IMR-90 (cell line): ENCODE results near the gene DCUN1D1. TPM values are rescaled to one million over a fixed set of nuclear protein-coding genes. Genes with fewer than 3 reads are reported as not detected.

Experiments used
- ATAC-seq: fragments of 200-7000 bp; cut with Tn5 transposase; 2 replicates; pipeline ENCODE4 v1.9.1; 2020; ENCODE audit warnings: low read depth, mild to moderate bottlenecking, moderate library complexity
- BruUV-seq: library from RNA; stranded (reverse); fragments of 400-500 nt; replicated peaks from 2 replicates; lab custom pipeline; 2021; lab: Mats Ljungman, UMichigan
- CTCF ChIA-PET: fragments of 300-600 bp; formaldehyde crosslinking; extraction: SDS; loops from one replicate; lab custom pipeline; 2021; ENCODE audit warnings: antibody characterized with exemption; lab: Yijun Ruan, JAX
- POLR2A ChIA-PET: fragments of 300-600 bp; sonication (Branson Sonifier 250); formaldehyde crosslinking; loops from one replicate; lab custom pipeline; 2022; ENCODE audit warnings: antibody characterized with exemption; ENCODE audit not compliant: unreplicated experiment; lab: Charles Lee
- DNase-seq: peaks from one replicate; pipeline ENCODE4 v3.0.0; 2013
- H2AFZ ChIP-seq: replicated peaks from 2 replicates; pipeline ENCODE3; 2013; ENCODE audit warnings: low read length, mild to moderate bottlenecking; ENCODE audit not compliant: poor library complexity
- H2AK5ac ChIP-seq: 2 replicates; pipeline ENCODE4 v1.6.1; 2013; ENCODE audit warnings: low read depth, low read length, inconsistent platforms
- H2AK9ac ChIP-seq: replicated peaks from 2 replicates; pipeline ENCODE3; 2013; ENCODE audit warnings: mild to moderate bottlenecking, low read depth, low read length, moderate library complexity; ENCODE audit not compliant: poor library complexity
- H2BK120ac ChIP-seq: 2 replicates; pipeline ENCODE4 v1.6.1; 2013; ENCODE audit warnings: low read depth, low read length, inconsistent platforms
- H2BK15ac ChIP-seq: 3 replicates; pipeline ENCODE4 v1.6.1; 2013; ENCODE audit warnings: low read depth, low read length, inconsistent platforms
- H2BK20ac ChIP-seq: 2 replicates; pipeline ENCODE4 v1.6.1; 2013; ENCODE audit warnings: low read depth, mild to moderate bottlenecking, inconsistent platforms, low read length, moderate library complexity
- H2BK5ac ChIP-seq: 2 replicates; pipeline ENCODE4 v1.6.1; 2013; ENCODE audit warnings: mild to moderate bottlenecking, low read depth, low read length, inconsistent platforms; ENCODE audit not compliant: poor library complexity, severe bottlenecking
- H3K14ac ChIP-seq: replicated peaks from 2 replicates; pipeline ENCODE4 v1.6.1; 2013; ENCODE audit warnings: low read depth, low read length, inconsistent platforms
- H3K18ac ChIP-seq: 2 replicates; pipeline ENCODE4 v1.6.1; 2013; ENCODE audit warnings: low read depth, low read length, control low read depth
- H3K23ac ChIP-seq: 2 replicates; pipeline ENCODE4 v1.6.1; 2013; ENCODE audit warnings: low read depth, low read length, inconsistent platforms
- H3K27ac ChIP-seq: 2 replicates; pipeline ENCODE4 v1.5.1; 2013; ENCODE audit warnings: mild to moderate bottlenecking, control low read depth, low read length; ENCODE audit not compliant: insufficient read depth
- H3K27me3 ChIP-seq: 2 replicates; pipeline ENCODE4 v1.6.1; 2013; ENCODE audit warnings: low read length; ENCODE audit not compliant: control insufficient read depth, insufficient read depth
- H3K36me3 ChIP-seq: 2 replicates; pipeline ENCODE4 v1.6.1; 2013; ENCODE audit warnings: low read length, mixed read lengths; ENCODE audit not compliant: control insufficient read depth, insufficient read depth
- H3K4ac ChIP-seq: 2 replicates; pipeline ENCODE4 v1.6.1; 2013; ENCODE audit warnings: low read depth, low read length, inconsistent platforms
- H3K4me1 ChIP-seq: 2 replicates; pipeline ENCODE4 v1.6.1; 2013; ENCODE audit warnings: low read length, mixed read lengths; ENCODE audit not compliant: control insufficient read depth, insufficient read depth
- H3K4me2 ChIP-seq: 2 replicates; pipeline ENCODE4 v1.6.1; 2013; ENCODE audit warnings: low read depth, mild to moderate bottlenecking, control low read depth, low read length, moderate library complexity
- H3K4me3 ChIP-seq: 2 replicates; pipeline ENCODE4 v1.5.1; 2013; ENCODE audit warnings: low read depth, mild to moderate bottlenecking, control low read depth, low read length, moderate library complexity; ENCODE audit not compliant: insufficient read depth
- H3K56ac ChIP-seq: 2 replicates; pipeline ENCODE4 v1.6.1; 2013; ENCODE audit warnings: low read length, inconsistent platforms; ENCODE audit not compliant: insufficient read depth; ENCODE audit errors: extremely low read depth
- H3K79me1 ChIP-seq, 2 experiments: 2 replicates each; pipeline ENCODE4 v1.6.1; 2013; ENCODE audit warnings: low read length in 2 of 2, inconsistent platforms in 1 of 2, low read depth in 1 of 2
- H3K9ac ChIP-seq: 2 replicates; pipeline ENCODE4 v1.6.1; 2013; ENCODE audit warnings: low read depth, low read length, control low read depth
- H3K9me1 ChIP-seq: 2 replicates; pipeline ENCODE4 v1.6.1; 2013; ENCODE audit warnings: low read length, inconsistent platforms; ENCODE audit not compliant: insufficient read depth
- H3K9me3 ChIP-seq: 2 replicates; pipeline ENCODE4 v1.6.1; 2013; ENCODE audit warnings: low read length; ENCODE audit not compliant: control insufficient read depth, insufficient read depth
- H4K20me1 ChIP-seq: 2 replicates; pipeline ENCODE4 v1.6.1; 2013; ENCODE audit warnings: low read length, inconsistent platforms; ENCODE audit not compliant: insufficient read depth
- H4K5ac ChIP-seq: 2 replicates; pipeline ENCODE4 v1.6.1; 2013; ENCODE audit warnings: mild to moderate bottlenecking, low read depth, low read length, control low read depth
- H4K8ac ChIP-seq, 2 experiments: 2 replicates each; pipeline ENCODE4 v1.6.1; 2013; ENCODE audit warnings: low read depth in 2 of 2, low read length in 2 of 2, control low read depth in 1 of 2, inconsistent platforms in 1 of 2
- H4K91ac ChIP-seq: 2 replicates; pipeline ENCODE4 v1.6.1; 2013; ENCODE audit warnings: low read depth, low read length, inconsistent platforms; ENCODE audit not compliant: insufficient read depth
- BHLHE40 ChIP-seq: fragments of 150-350 bp; IDR thresholded peaks from 2 replicates; pipeline ENCODE4 v1.6.1; 2016; ENCODE audit warnings: mild to moderate bottlenecking, low read depth, low read length
- CHD1 ChIP-seq: IDR thresholded peaks from 2 replicates; pipeline ENCODE4 v1.6.1; 2012; ENCODE audit warnings: low read depth, low read length, improper control_type of control experiment
- MAFK ChIP-seq: IDR thresholded peaks from 2 replicates; pipeline ENCODE4 v1.6.1; 2012; ENCODE audit warnings: low read depth, low read length, improper control_type of control experiment
- NFE2L2 ChIP-seq: fragments of 150-350 bp; IDR thresholded peaks from 2 replicates; pipeline ENCODE4 v1.6.1; 2016; ENCODE audit warnings: low read depth, mild to moderate bottlenecking, low read length
- POLR2A ChIP-seq: IDR thresholded peaks from 2 replicates; pipeline ENCODE4 v1.6.1; 2012; ENCODE audit warnings: mild to moderate bottlenecking, low read depth, low read length
- WGBS, 2 experiments: methylation state at CpG; one replicate each; pipeline versions ENCODE4 v1.1.5 to v1.1.7; 2013; ENCODE audit warnings: missing lambda C conversion rate in 2 of 2; ENCODE audit not compliant: insufficient read length in 1 of 2; ENCODE audit errors: extremely low coverage in 2 of 2; 5-methylcytosine and 5-hydroxymethylcytosine counted together
- dilution Hi-C: fragments of 300-500 bp; cut with HindIII; formaldehyde crosslinking; loops from one replicate; pipeline ENCODE4 v1.14.3; 2018; ENCODE audit warnings: low sequenced_read_pairs; ENCODE audit not compliant: unreplicated experiment
- in situ Hi-C: fragments of 300-500 bp; cut with MboI; formaldehyde crosslinking; loops from 3 replicates; pipeline ENCODE4 v1.14.3; 2019; ENCODE audit warnings: low sequenced_read_pairs, inconsistent platforms, mixed read lengths
- intact Hi-C: fragments of 100-400 bp; cut with micrococcal nuclease; formaldehyde crosslinking; loops from 2 replicates; pipeline ENCODE4 v1.10.0; 2022
- polyA plus RNA-seq, 3 experiments: library from polyadenylated mRNA; depleted of rRNA; stranded (reverse); fragments of >200 nt; gene quantifications; 2 replicates each; pipeline ENCODE4 v1.2.3, GENCODE V29; 2012; ENCODE audit warnings: low replicate concordance in 1 of 3
- total RNA-seq: library from RNA; depleted of rRNA; stranded (reverse); fragments of >200 nt; gene quantifications from 2 replicates; pipeline ENCODE4 v1.2.3, GENCODE V29; 2012
- TF ChIP-seq, protein P1 (sequence below): fragments of 150-350 bp; IDR thresholded peaks from 2 replicates; pipeline ENCODE4 v1.6.1; 2017; ENCODE audit warnings: mild to moderate bottlenecking, antibody characterized with exemption, low read length, low read depth

Gene DCUN1D1
- total and polyA plus RNA-seq, 2 of the 4 experiments (the other 2 are of a cell fraction) = 12.5 to 17.7 TPM

- Histone ChIP-seq H2AK9ac (no peak overlapping the region), H2AFZ (no peak overlapping the region), H4K91ac (no peak overlapping the region), H2BK20ac (no peak overlapping the region), H3K18ac (no peak overlapping the region), H2BK5ac (no peak overlapping the region), H3K4me2 (no peak overlapping the region), H3K56ac (no peak overlapping the region), H4K20me1 (no peaks in the 10 kb centered on the region), H3K4ac (no peak overlapping the region), H4K8ac (no peak overlapping the region), H3K9ac (no peak overlapping the region), H3K79me1 (no peaks in the 10 kb centered on the region), H4K5ac (no peak overlapping the region), H2AK5ac (no peak overlapping the region), H3K9me3 (no peaks in the 10 kb centered on the region), H3K27ac (no peak overlapping the region), H3K9me1 (0 out of 2 replicates have a peak, but pooled peaks cover 3% of the 10 kb centered on the region), H3K14ac (no peak overlapping the region), H2BK120ac (no peak overlapping the region), H2BK15ac (no peak overlapping the region), H3K4me1 (no peaks in the 10 kb centered on the region), H3K27me3 (no peaks in the 10 kb centered on the region), H3K4me3 (no peak overlapping the region), H3K36me3 (0 out of 2 replicates have a peak, but pooled peaks cover 1% of the 10 kb centered on the region), H3K23ac (no peak overlapping the region)
- DNase-seq = no peak
- ATAC-seq = no peak
- dilution Hi-C loops = no loop called here
- TF ChIP-seq, protein P1, sequence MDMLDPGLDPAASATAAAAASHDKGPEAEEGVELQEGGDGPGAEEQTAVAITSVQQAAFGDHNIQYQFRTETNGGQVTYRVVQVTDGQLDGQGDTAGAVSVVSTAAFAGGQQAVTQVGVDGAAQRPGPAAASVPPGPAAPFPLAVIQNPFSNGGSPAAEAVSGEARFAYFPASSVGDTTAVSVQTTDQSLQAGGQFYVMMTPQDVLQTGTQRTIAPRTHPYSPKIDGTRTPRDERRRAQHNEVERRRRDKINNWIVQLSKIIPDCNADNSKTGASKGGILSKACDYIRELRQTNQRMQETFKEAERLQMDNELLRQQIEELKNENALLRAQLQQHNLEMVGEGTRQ = no peak
- TF ChIP-seq CHD1 (no peak), MAFK (no peak), NFE2L2 (no peak), POLR2A (no peak), BHLHE40 (no peak)
- in situ Hi-C loops = no loop called here
- ChIA-PET POLR2A (no interaction called here), CTCF (interaction anchor here (0.5 kb wide), 1 partner anchor 152 kb away, joined by 3 read pairs; no protein-coding TSS in a partner anchor)
- intact Hi-C loops = no loop called here
- BruUV-seq = no TSS peak
- no CpG with 5 or more reads among the region's 1 CpG for WGBS, 2 experiments
Measured at GRCh38 chr3:182936918-182937285, 43.4 kb downstream of the DCUN1D1 start.
